Body of pancreas (tissue), 4 donors: ENCODE results near the gene SLC1A2. TPM values are rescaled to one million over a fixed set of nuclear protein-coding genes. Genes with fewer than 3 reads are reported as not detected.

Experiments
- ATAC-seq: fragments of 150-250 bp; one replicate; pipeline ENCODE4 v1.9.1; 2016
- DNase-seq, 4 donors: peaks; one replicate each; pipeline ENCODE4 v3.0.0-alpha.2; 2019
- H3K27ac ChIP-seq, 4 donors: fragments of 200-600 bp; sonication (generic); 1 replicate in 3 of 4; 2 replicates in 1 of 4; pipeline versions ENCODE4 v1.5.1 to v1.6.1; 2016 to 2019; ENCODE audit warnings: mild to moderate bottlenecking in 1 of 4, mixed read lengths in 1 of 4, moderate library complexity in 1 of 4
- H3K27me3 ChIP-seq, 2 donors: fragments of 200-600 bp; sonication (generic); one replicate each; pipeline ENCODE4 v1.6.0; 2016; ENCODE audit warnings: mild to moderate bottlenecking in 1 of 2
- H3K36me3 ChIP-seq, 2 donors: fragments of 200-600 bp; sonication (generic); replicated peaks in 1 of 2; 2 replicates each; pipeline ENCODE4 v1.5.1; 2016; ENCODE audit warnings: low read depth in 2 of 2; ENCODE audit not compliant: insufficient read depth in 1 of 2
- H3K4me1 ChIP-seq: fragments of 200-600 bp; sonication (generic); one replicate; pipeline ENCODE4 v1.6.0; 2016
- H3K4me3 ChIP-seq, 2 donors: fragments of 200-600 bp; sonication (generic); 1 replicate in 1 of 2; 2 replicates in 1 of 2; pipeline ENCODE4 v1.5.1; 2016 to 2019
- H3K9me3 ChIP-seq, 3 donors: fragments of 200-600 bp; sonication (generic); 1 replicate in 2 of 3; 2 replicates in 1 of 3; pipeline ENCODE4 v1.5.1; 2016
- CTCF ChIP-seq, 7 experiments: fragments of 450-650 bp in 4 of 7; fragments of 200-600 bp in 3 of 7; sonication (generic) in 3 of 7; IDR thresholded peaks; one replicate each; pipeline ENCODE4 v1.5.1; 2016 to 2019; ENCODE audit warnings: antibody characterized with exemption in 7 of 7
- POLR2A ChIP-seq, 3 donors: fragments of 450-650 bp; IDR thresholded peaks; one replicate each; pipeline ENCODE4 v1.6.1; 2016; ENCODE audit warnings: antibody characterized with exemption in 3 of 3, mild to moderate bottlenecking in 2 of 3
- whole genome bisulfite sequencing, 2 donors: methylation state at CpG; one replicate each; pipeline ENCODE4 v1.1.5; 2017; 5-methylcytosine and 5-hydroxymethylcytosine counted together
- intact Hi-C: fragments of 100-400 bp; cut with DNase I; formaldehyde crosslinking; loops from one replicate; pipeline ENCODE4 v1.15.1; 2023
- total RNA-seq, 2 donors: library from RNA; depleted of rRNA; stranded (reverse); fragments of >200 nt; gene quantifications; one replicate each; pipeline ENCODE4 v1.1.0, GENCODE V29; 2016

Gene SLC1A2
- total RNA-seq, 2 donors from 2014 or later, result 23.1 to 73.7 TPM

GRCh38 chr11:35380603-35381002 is 38.8 kb downstream of the SLC1A2 start:
- ATAC-seq (no peak), DNase-seq (no peak)
- peaks cover 4% of the 10 kb centered on the region for H3K4me1 ChIP-seq
- intact Hi-C loops, result no loop called here
- H3K36me3 ChIP-seq, result no peaks in the 10 kb centered on the region
- WGBS, 2 donors, result 76 to 79% methylated on average over 5 of the region's 5 CpGs
- no peaks in the 10 kb centered on the region for H3K27me3 ChIP-seq
- H3K4me3 ChIP-seq, result no peak overlapping the region
- TF ChIP-seq POLR2A (IDR thresholded peaks at IDR 0.05) (no peak), CTCF (IDR thresholded peaks at IDR 0.05) (no peak)
- H3K9me3 ChIP-seq, result no peaks in the 10 kb centered on the region
- no peak overlapping the region for H3K27ac ChIP-seq

GRCh38 chr11:35377262-35377661 is 42.1 kb downstream of the SLC1A2 start:
- H3K4me3 ChIP-seq, result no peak overlapping the region
- no peaks in the 10 kb centered on the region for H3K27me3 ChIP-seq
- 69 to 74% methylated on average over 6 of the region's 6 CpGs for WGBS, 2 donors
- no peaks in the 10 kb centered on the region for H3K36me3 ChIP-seq
- intact Hi-C loops, result no loop called here
- no peaks in the 10 kb centered on the region for H3K9me3 ChIP-seq
- TF ChIP-seq CTCF (IDR thresholded peaks at IDR 0.05) (no peak), POLR2A (IDR thresholded peaks at IDR 0.05) (no peak)
- H3K4me1 ChIP-seq, result peaks cover 19% of the 10 kb centered on the region
- no peak for DNase-seq
- no peak for ATAC-seq
- no peak overlapping the region for H3K27ac ChIP-seq

GRCh38 chr11:35376613-35377012 is 42.7 kb downstream of the SLC1A2 start:
- Histone ChIP-seq H3K27me3 (no peaks in the 10 kb centered on the region), H3K27ac (no peak overlapping the region), H3K9me3 (no peaks in the 10 kb centered on the region), H3K36me3 (no peaks in the 10 kb centered on the region), H3K4me1 (peaks cover 19% of the 10 kb centered on the region), H3K4me3 (no peak overlapping the region)
- ATAC-seq (no peak), DNase-seq (no peak)
- 73 to 82% methylated on average over 3 of the region's 3 CpGs for WGBS, 2 donors
- TF ChIP-seq CTCF (IDR thresholded peaks at IDR 0.05) (no peak), POLR2A (IDR thresholded peaks at IDR 0.05) (no peak)
- intact Hi-C loops, result no loop called here

GRCh38 chr11:35376118-35376510 is 43.2 kb downstream of the SLC1A2 start:
- no peaks in the 10 kb centered on the region for H3K9me3 ChIP-seq
- no peak for DNase-seq
- 83 to 90% methylated on average over 4 of the region's 4 CpGs for WGBS, 2 donors
- peaks cover 19% of the 10 kb centered on the region for H3K4me1 ChIP-seq
- intact Hi-C loops, result no loop called here
- no peaks in the 10 kb centered on the region for H3K36me3 ChIP-seq
- no peak for ATAC-seq
- H3K4me3 ChIP-seq, result no peak overlapping the region
- no peak overlapping the region for H3K27ac ChIP-seq
- TF ChIP-seq POLR2A (IDR thresholded peaks at IDR 0.05) (no peak), CTCF (IDR thresholded peaks at IDR 0.05) (no peak)
- H3K27me3 ChIP-seq, result no peaks in the 10 kb centered on the region

- intact Hi-C loops, result no loop called here
- H3K4me3 ChIP-seq, result no peak overlapping the region
- WGBS, 2 donors, result 91 to 93% methylated on average over 10 of the region's 10 CpGs
- no peak overlapping the region for H3K27ac ChIP-seq
- ATAC-seq (no peak), DNase-seq (no peak)
- H3K27me3 ChIP-seq, result no peaks in the 10 kb centered on the region
- H3K4me1 ChIP-seq, result peaks cover 19% of the 10 kb centered on the region
- TF ChIP-seq POLR2A (IDR thresholded peaks at IDR 0.05) (no peak), CTCF (IDR thresholded peaks at IDR 0.05) (no peak)
- no peaks in the 10 kb centered on the region for H3K36me3 ChIP-seq
- H3K9me3 ChIP-seq, result no peaks in the 10 kb centered on the region
Observed at GRCh38 chr11:35375332-35376117, 43.8 kb downstream of the SLC1A2 start.
